Stimulated activated CD8-positive, alpha-beta memory T cell treated with anti-CD3 and anti-CD28 coated beads, Interleukin-12 subunit alpha, Interleukin-12 subunit beta, amount 100 ng/mL, for 4 hours (primary cell): ENCODE results near the gene PDXDC1.
"Not testable (repeated sequence)": the region's sequence is repeated elsewhere in the genome, so short reads cannot be mapped to it uniquely, and the experiment has no call there.

Experiments
- DNase-seq: peaks from one replicate; pipeline ENCODE4 v3.0.0-alpha.2; 2020; ENCODE audit warnings: low read depth

Gene PDXDC1, protein sequence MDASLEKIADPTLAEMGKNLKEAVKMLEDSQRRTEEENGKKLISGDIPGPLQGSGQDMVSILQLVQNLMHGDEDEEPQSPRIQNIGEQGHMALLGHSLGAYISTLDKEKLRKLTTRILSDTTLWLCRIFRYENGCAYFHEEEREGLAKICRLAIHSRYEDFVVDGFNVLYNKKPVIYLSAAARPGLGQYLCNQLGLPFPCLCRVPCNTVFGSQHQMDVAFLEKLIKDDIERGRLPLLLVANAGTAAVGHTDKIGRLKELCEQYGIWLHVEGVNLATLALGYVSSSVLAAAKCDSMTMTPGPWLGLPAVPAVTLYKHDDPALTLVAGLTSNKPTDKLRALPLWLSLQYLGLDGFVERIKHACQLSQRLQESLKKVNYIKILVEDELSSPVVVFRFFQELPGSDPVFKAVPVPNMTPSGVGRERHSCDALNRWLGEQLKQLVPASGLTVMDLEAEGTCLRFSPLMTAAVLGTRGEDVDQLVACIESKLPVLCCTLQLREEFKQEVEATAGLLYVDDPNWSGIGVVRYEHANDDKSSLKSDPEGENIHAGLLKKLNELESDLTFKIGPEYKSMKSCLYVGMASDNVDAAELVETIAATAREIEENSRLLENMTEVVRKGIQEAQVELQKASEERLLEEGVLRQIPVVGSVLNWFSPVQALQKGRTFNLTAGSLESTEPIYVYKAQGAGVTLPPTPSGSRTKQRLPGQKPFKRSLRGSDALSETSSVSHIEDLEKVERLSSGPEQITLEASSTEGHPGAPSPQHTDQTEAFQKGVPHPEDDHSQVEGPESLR

GRCh38 chr16:14974656-14975417 lies at the start of gene PDXDC1:
TSS of gene PDXDC1 (plus strand) at chr16:14975026. CDS start at chr16:14975200, 174 bp downstream.
- peak; percentile 99 for DNase-seq

GRCh38 chr16:14928064-14928714 lies 46.6 kb upstream of the PDXDC1 start:
- not testable (repeated sequence) for DNase-seq

GRCh38 chr16:14929176-14929575 lies 45.6 kb upstream of the PDXDC1 start:
- not testable (repeated sequence) for DNase-seq

- not testable (repeated sequence) for DNase-seq
Observed at GRCh38 chr16:14930246-14930645, 44.6 kb upstream of the PDXDC1 start.

DNA sequence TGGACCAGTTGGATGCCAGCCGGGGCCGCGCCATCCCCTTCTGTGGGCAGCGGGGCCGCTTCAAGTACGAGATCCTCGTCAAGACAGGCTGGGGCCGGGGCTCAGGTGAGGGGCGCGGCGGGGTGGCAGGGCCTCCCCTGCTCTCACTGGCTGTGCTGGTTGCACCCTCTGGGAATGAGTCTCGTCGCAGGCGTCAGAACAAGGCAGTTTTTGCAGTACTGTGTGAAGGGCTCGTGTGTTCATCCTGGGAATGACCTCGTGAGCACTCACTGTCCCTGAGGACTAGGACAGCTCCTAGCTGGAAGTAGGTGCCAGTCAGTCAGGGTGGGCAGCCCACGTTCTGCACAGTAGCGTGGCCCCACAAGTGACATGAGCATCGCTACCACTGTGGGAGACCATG lies 43.9 kb upstream of the PDXDC1 start:
- not testable (repeated sequence) for DNase-seq

- DNase-seq = not testable (repeated sequence)
Observed at GRCh38 chr16:14932581-14933375, 42.0 kb upstream of the PDXDC1 start.

DNA sequence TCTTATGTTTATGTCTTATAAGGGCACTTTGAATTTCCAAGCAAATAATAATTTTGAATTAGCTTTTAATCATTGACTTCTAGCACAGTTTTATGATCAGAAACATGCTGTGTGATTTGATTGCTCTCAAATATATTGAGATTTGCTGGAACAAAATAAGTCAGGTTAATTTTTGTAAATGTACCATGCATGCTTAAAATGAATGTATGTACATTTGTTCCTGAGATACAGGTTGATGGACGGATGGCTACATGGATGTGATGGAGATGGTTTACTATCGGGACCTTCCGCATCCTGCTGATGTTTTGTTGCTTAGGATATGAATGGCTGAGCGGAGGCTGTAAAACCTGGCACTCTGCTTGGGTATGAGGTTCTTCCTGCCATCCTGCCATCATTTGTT lies 37.7 kb upstream of the PDXDC1 start, which contains the start of gene NPIPA1:
Gene NPIPA1 (plus strand): TSS at position 301 of the 400 bp plus-strand sequence. CDS start 0 bp downstream, at position 301.
- DNase-seq = not testable (repeated sequence)

- DNase-seq = not testable (repeated sequence)
Observed at GRCh38 chr16:14937994-14938393, 36.8 kb upstream of the PDXDC1 start.

- DNase-seq = not testable (repeated sequence)
Observed at GRCh38 chr16:14942686-14943085, 32.1 kb upstream of the PDXDC1 start.

DNA sequence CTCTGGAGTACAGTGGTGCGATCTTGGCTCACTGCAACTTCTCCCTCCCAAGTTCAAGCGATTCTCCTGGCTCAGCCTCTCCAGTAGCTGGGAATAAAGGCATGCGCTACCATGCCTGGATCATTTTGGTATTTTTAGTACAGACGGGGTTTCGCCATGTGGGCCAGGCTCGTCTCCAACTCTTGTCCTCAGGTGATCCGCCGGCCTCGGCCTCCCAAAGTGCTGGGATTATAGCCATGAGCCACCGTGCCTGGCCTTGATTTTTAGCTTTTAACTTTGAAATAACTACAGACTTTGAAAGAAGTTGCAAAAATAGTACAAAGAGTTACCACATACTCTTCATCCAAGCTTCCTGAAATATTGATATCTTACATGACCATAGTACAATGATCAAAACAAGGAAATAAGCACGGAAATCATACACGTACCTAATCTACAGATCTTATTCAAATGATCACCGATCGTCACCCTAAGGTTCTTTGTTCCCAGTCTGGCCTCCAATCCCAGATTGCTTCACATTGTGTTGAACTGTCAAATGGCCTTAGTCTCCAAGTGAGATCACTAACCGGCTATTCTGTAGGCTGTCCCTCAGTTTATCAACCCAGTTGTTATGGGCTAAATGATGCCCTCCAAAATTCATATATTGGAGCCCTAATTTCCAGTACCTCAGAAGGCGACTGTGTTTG lies 19.1 kb upstream of the PDXDC1 start:
- no peak for DNase-seq

DNA sequence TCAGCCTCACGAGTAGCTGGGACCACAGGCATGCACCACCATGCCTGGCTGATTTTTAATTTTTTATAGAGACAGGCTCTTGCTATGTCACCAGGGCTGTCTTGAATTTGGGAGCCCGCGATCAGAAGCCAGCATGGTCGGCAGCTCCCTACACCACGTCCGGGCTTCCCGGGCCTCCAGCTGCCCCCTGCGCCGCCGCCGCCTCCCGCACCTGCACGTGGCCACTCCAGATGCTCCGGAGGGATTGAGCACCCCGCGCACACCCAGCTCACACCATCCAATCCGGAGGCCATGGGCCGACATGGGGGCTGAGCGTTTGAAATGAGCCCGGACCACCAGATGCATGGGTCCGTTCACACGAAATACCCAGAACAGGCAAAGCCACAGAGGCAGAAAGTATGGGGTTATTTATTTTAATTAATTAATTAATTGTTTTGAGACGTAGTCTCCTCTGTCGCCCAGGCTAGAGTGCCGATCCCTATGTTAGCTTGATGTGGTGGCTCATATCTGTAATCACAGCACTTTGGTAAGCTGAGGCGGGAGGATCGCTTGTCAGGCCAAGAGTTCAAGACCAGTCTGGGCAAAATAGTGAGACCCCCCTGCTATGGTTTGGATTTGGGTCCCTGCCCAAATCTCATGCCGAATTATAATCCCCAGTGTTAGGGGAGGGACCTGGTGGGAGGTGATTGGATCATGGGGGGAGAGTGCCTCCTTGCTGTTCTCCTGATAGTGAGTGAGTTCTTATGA lies 17.1 kb upstream of the PDXDC1 start:
- DNase-seq = no peak

DNA sequence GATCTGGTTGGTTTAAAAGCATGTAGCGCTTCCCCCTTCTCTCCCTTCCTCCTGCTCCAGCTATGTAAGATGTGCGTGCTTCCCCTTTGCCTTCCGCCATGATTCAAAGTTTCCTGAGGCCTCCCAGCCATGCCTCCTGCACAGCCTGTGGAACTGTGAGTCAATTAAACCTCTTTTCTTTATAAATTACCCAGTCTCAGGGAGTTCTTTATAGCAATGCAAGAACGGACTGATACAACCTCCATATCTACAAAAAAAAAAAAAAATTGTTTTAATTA lies 16.6 kb upstream of the PDXDC1 start:
- DNase-seq = no peak

GRCh38 chr16:14958970-14959369 lies 15.9 kb upstream of the PDXDC1 start:
- no peak for DNase-seq

- no peak for DNase-seq
Observed at GRCh38 chr16:14961405-14962186, 13.2 kb upstream of the PDXDC1 start.

- no peak for DNase-seq
Observed at GRCh38 chr16:14963281-14964173, 11.3 kb upstream of the PDXDC1 start.

DNA sequence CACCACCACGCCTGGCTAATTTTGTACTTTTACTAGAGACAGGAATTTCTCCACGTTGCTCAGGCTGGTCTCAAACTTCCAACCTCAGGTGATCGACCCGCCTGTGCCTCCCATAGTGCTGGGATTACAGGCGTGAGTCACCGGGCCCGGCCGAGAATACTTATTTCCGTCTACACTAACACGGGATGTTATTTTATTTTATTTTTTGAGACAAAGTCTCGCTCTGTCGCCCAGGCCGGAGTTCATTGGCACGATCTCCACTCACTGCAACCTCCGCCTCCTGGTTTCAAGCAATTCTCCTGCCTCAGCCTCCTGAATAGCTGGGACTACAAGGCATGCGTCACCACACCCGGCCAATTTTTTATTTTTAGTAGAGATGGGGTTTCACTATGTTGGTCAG lies 9.5 kb upstream of the PDXDC1 start:
- DNase-seq = no peak

DNA sequence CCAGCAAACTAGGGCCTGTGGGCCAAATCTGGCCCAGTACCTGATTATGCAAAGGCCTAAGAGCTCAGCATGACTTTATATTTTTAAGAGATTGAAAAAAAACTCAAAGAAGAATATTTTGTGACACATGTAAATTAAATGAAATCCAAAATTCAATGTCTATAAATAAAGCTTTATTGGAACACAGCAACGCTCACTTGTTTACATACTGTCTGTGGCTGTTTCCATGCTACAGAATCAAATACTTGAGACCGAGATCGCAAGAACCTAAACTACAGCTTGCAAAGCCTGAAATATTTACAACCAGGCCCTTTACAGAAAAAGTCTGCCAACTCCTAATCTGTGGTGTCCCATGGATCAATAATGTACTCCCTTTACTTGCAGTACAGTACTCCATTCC lies 5.0 kb upstream of the PDXDC1 start:
- DNase-seq = not testable (repeated sequence)
